Esophagus squamous epithelium (tissue), 5 donors: ENCODE data around the gene KLRC2. TPM values are rescaled to one million over a fixed set of nuclear protein-coding genes. Genes with fewer than 3 reads are reported as not detected.
"Not testable (repeated sequence)": the region's sequence is repeated elsewhere in the genome, so short reads cannot be mapped to it uniquely, and the experiment has no call there.

ENCODE experiments used
- DNase-seq: peaks from one replicate; lab custom pipeline; 2025; lab: John Stamatoyannopoulos, UW
- H3K27ac ChIP-seq, 4 donors: fragments of 200-600 bp; sonication (generic); one replicate each; pipeline ENCODE4 v1.5.1; 2016 to 2019; ENCODE audit warnings: mild to moderate bottlenecking in 1 of 4
- H3K27me3 ChIP-seq, 4 donors: fragments of 200-600 bp; sonication (generic); 1 replicate in 3 of 4; 2 replicates in 1 of 4; pipeline versions ENCODE4 v1.5.1 to v1.6.0; 2017 to 2021; ENCODE audit warnings: antibody characterized with exemption in 1 of 4
- H3K36me3 ChIP-seq, 3 donors: fragments of 200-600 bp; sonication (generic); one replicate each; pipeline ENCODE4 v1.5.1; 2016 to 2019
- H3K4me1 ChIP-seq, 3 donors: fragments of 200-600 bp; sonication (generic); one replicate each; pipeline ENCODE4 v1.5.1; 2017 to 2019
- H3K4me3 ChIP-seq, 4 donors: fragments of 200-600 bp; sonication (generic); 1 replicate in 3 of 4; 2 replicates in 1 of 4; pipeline ENCODE4 v1.5.1; 2016 to 2019; ENCODE audit warnings: mild to moderate bottlenecking in 2 of 4, moderate library complexity in 1 of 4
- H3K9me3 ChIP-seq, 3 donors: fragments of 200-600 bp; sonication (generic); one replicate each; pipeline ENCODE4 v1.5.1; 2016 to 2019
- POLR2A ChIP-seq, 4 donors: fragments of 450-650 bp; IDR thresholded peaks; one replicate each; pipeline ENCODE4 v1.6.1; 2017; ENCODE audit warnings: antibody characterized with exemption in 4 of 4, mild to moderate bottlenecking in 4 of 4, moderate library complexity in 3 of 4
- WGBS, 2 donors: methylation state at CpG; one replicate each; pipeline ENCODE4 v1.1.5; 2018; 5-methylcytosine and 5-hydroxymethylcytosine counted together
- intact Hi-C: fragments of 100-400 bp; cut with DNase I; formaldehyde crosslinking; loops from one replicate; pipeline ENCODE4 v1.15.0; 2022
- total RNA-seq, 4 donors: library from RNA; depleted of rRNA; stranded (reverse); fragments of >200 nt; gene quantifications; one replicate each; pipeline ENCODE4 v1.1.0, GENCODE V29; 2016
- TF ChIP-seq, protein P1 (sequence below), 6 experiments: fragments of 450-650 bp in 4 of 6; fragments of 200-600 bp in 2 of 6; sonication (generic) in 2 of 6; IDR thresholded peaks; one replicate each; pipeline ENCODE4 v1.5.1; 2016 to 2019; ENCODE audit warnings: antibody characterized with exemption in 6 of 6, mild to moderate bottlenecking in 4 of 6, moderate library complexity in 4 of 6
- donor health status: DM: yes; HTN: yes; CAD: no.

The KLRC2 gene
- total RNA-seq, 4 donors from 2014 or later, result 0.35 to 6.3 (median 0.83) TPM; not detected in 1

DNA sequence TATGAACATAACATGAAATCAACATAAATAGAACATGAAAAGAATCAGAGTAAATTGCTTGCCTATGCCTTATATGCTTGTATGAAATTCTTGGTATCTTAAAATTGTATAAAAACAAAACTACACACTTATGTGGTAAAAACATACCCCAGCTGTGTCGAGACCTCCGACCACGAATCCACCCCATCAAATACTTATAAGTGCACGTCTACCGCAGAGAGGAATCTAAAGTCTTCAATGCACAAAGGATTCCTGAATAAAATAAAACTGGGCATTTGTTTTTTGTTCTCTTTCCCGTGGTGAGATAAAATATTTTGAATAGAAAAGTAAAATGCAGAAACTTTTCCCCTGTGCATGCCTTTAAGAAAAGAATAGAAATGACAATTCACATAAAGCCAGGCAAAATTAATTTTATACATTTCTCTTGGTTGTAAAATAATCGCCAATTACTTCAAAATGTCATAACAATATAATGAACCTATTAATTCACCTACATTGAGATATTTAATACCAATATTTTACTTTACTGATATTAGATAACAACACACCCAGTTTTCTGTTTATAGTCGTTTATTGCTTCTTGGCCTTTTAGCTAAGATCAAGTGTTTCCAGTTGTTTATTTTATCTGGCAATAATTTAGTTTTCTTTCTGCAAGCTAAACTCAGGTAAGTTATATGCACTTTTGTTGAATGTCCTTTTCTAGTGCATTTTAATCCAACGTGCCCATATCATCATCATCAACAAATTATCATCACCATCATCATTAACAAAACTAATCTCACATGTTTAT is 47.0 kb downstream of the KLRC2 start:
- H3K4me3 ChIP-seq, result no peak overlapping the region
- DNase-seq, result no peak
- no peaks in the 10 kb centered on the region for H3K27me3 ChIP-seq
- H3K4me1 ChIP-seq, result peaks cover 0 to 17% (median 4%) of the 10 kb centered on the region in 3 donors
- no peak overlapping the region for H3K27ac ChIP-seq
- TF ChIP-seq, protein P1, sequence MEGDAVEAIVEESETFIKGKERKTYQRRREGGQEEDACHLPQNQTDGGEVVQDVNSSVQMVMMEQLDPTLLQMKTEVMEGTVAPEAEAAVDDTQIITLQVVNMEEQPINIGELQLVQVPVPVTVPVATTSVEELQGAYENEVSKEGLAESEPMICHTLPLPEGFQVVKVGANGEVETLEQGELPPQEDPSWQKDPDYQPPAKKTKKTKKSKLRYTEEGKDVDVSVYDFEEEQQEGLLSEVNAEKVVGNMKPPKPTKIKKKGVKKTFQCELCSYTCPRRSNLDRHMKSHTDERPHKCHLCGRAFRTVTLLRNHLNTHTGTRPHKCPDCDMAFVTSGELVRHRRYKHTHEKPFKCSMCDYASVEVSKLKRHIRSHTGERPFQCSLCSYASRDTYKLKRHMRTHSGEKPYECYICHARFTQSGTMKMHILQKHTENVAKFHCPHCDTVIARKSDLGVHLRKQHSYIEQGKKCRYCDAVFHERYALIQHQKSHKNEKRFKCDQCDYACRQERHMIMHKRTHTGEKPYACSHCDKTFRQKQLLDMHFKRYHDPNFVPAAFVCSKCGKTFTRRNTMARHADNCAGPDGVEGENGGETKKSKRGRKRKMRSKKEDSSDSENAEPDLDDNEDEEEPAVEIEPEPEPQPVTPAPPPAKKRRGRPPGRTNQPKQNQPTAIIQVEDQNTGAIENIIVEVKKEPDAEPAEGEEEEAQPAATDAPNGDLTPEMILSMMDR (IDR thresholded peaks at IDR 0.05), result no peak
- no peak for TF ChIP-seq POLR2A (IDR thresholded peaks at IDR 0.05)
- no peaks in the 10 kb centered on the region for H3K36me3 ChIP-seq
- 62 to 70% methylated on average over 9 of the region's 9 CpGs for WGBS, 2 donors
- no peaks in the 10 kb centered on the region for H3K9me3 ChIP-seq
- intact Hi-C loops, result no loop called here

GRCh38 chr12:10387498-10387897 is 48.3 kb downstream of the KLRC2 start:
- intact Hi-C loops, H3K27ac ChIP-seq: not testable (repeated sequence)

GRCh38 chr12:10386857-10387256 is 49.0 kb downstream of the KLRC2 start:
- 60 to 79% methylated on average over 1 of the region's 1 CpG for WGBS, 2 donors
- H3K27ac ChIP-seq, result no peak overlapping the region
- H3K36me3 ChIP-seq, result no peaks in the 10 kb centered on the region
- intact Hi-C loops, result no loop called here
- peaks cover 0 to 1% (median 0%) of the 10 kb centered on the region in 3 donors for H3K4me1 ChIP-seq
- no peak overlapping the region for H3K4me3 ChIP-seq
- H3K27me3 ChIP-seq, result no peaks in the 10 kb centered on the region
- no peaks in the 10 kb centered on the region for H3K9me3 ChIP-seq
- no peak for DNase-seq
- TF ChIP-seq, protein P1 (IDR thresholded peaks at IDR 0.05), result no peak
- TF ChIP-seq POLR2A (IDR thresholded peaks at IDR 0.05), result no peak

More at GRCh38 chr12:10387498-10387897, 48.3 kb downstream of the KLRC2 start:
- not testable (repeated sequence) for H3K36me3 ChIP-seq, H3K4me3 ChIP-seq, H3K27me3 ChIP-seq, H3K4me1 ChIP-seq, DNase-seq, H3K9me3 ChIP-seq
- 80 to 92% methylated on average over 6 of the region's 6 CpGs for WGBS, 2 donors

DNA sequence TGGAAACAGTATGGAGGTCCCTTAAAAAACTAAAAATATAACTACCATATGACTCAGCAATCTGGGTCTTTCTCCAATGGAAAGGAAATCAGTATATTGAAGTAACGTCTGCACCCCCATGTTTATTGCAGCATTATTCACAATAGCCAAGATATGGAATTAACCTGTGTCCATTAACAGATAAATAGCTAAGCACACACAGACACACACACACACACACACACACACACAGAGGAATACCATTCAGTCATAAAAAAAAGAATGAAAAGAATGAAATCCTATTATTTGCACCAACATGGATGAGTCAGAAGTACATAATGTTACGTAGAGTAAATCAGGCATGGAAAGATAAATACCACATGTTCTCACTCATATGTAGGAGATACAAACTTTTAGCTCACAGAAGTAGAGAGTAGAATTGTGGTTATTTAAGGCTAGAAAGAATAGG is 50.6 kb downstream of the KLRC2 start:
- TF ChIP-seq, protein P1 (IDR thresholded peaks at IDR 0.05), result no peak
- TF ChIP-seq POLR2A (IDR thresholded peaks at IDR 0.05), result no peak
- Histone ChIP-seq H3K27ac (no peak overlapping the region), H3K4me3 (no peak overlapping the region), H3K9me3 (no peaks in the 10 kb centered on the region), H3K36me3 (no peaks in the 10 kb centered on the region), H3K4me1 (no peaks in the 10 kb centered on the region), H3K27me3 (no peaks in the 10 kb centered on the region)
- 22 to 34% methylated on average over 2 of the region's 2 CpGs for WGBS, 2 donors
- intact Hi-C loops, result no loop called here
- no peak for DNase-seq

- Histone ChIP-seq H3K9me3 (no peaks in the 10 kb centered on the region), H3K4me1 (no peaks in the 10 kb centered on the region), H3K27me3 (no peaks in the 10 kb centered on the region), H3K4me3 (no peak overlapping the region), H3K27ac (no peak overlapping the region), H3K36me3 (no peaks in the 10 kb centered on the region)
- TF ChIP-seq, protein P1 (IDR thresholded peaks at IDR 0.05), result no peak
- no peak for TF ChIP-seq POLR2A (IDR thresholded peaks at IDR 0.05)
- no peak for DNase-seq
- 75 to 87% methylated on average over 3 of the region's 3 CpGs for WGBS, 2 donors
- intact Hi-C loops, result no loop called here
Measured at GRCh38 chr12:10384191-10384590, 51.6 kb downstream of the KLRC2 start.
